ENCODE results near the gene CYP4X1.
A peak's percentile ranks its signal among the peaks of the same experiment; 100 is the strongest.
"Not testable (repeated sequence)": the region's sequence is repeated elsewhere in the genome, so short reads cannot be mapped to it uniquely, and the experiment has no call there.

The CYP4X1 gene

GRCh38 chr1:47023268-47024140, at the start of gene CYP4X1:
Gene CYP4X1 (plus strand): TSS chr1:47023669. CDS start chr1:47023818, 149 bp downstream.
- no peak for DNase-seq

GRCh38 chr1:46983166-46983829, 40.2 kb upstream of the CYP4X1 start:
- no peak for DNase-seq

GRCh38 chr1:46983830-46984586, 39.5 kb upstream of the CYP4X1 start:
- DNase-seq, result no peak

- not testable (repeated sequence) for DNase-seq
Observed at GRCh38 chr1:46990541-46990940, 32.9 kb upstream of the CYP4X1 start.

- DNase-seq, result peak; percentile 28
Observed at GRCh38 chr1:46991083-46991923, 32.2 kb upstream of the CYP4X1 start.

- DNase-seq, result no peak
Observed at GRCh38 chr1:46996659-46997281, 26.7 kb upstream of the CYP4X1 start.

- DNase-seq, result peak; percentile 12
Observed at GRCh38 chr1:47002211-47002610, 21.3 kb upstream of the CYP4X1 start.

GRCh38 chr1:47003896-47004403, 19.5 kb upstream of the CYP4X1 start:
- DNase-seq, result no peak

GRCh38 chr1:47006437-47006836, 17.0 kb upstream of the CYP4X1 start:
- DNase-seq, result not testable (repeated sequence)

GRCh38 chr1:47013293-47013692, 10.2 kb upstream of the CYP4X1 start:
- DNase-seq, result no peak

GRCh38 chr1:47021070-47021469, 2.4 kb upstream of the CYP4X1 start:
- no peak for DNase-seq

- no peak for DNase-seq
Observed at GRCh38 chr1:47024141-47024801, 802 bp downstream of the CYP4X1 start.

GRCh38 chr1:47030170-47030805, 6.8 kb downstream of the CYP4X1 start:
- DNase-seq, result no peak

GRCh38 chr1:47031059-47031458, 7.6 kb downstream of the CYP4X1 start:
- DNase-seq, result no peak

GRCh38 chr1:47031585-47031984, 8.1 kb downstream of the CYP4X1 start:
- DNase-seq, result no peak

GRCh38 chr1:47036764-47037163, 13.3 kb downstream of the CYP4X1 start:
- DNase-seq, result no peak

- DNase-seq, result no peak
Observed at GRCh38 chr1:47059376-47059775, 35.9 kb downstream of the CYP4X1 start.

GRCh38 chr1:47067097-47067594, 43.7 kb downstream of the CYP4X1 start, which contains the start of gene CYP4Z1:
Gene CYP4Z1 (plus strand): TSS chr1:47067231. CDS start chr1:47067491, 260 bp downstream.
- DNase-seq, result no peak

GRCh38 chr1:47069080-47069479, 45.6 kb downstream of the CYP4X1 start:
- not testable (repeated sequence) for DNase-seq

GRCh38 chr1:47069509-47069908, 46.0 kb downstream of the CYP4X1 start:
- DNase-seq, result not testable (repeated sequence)
